NCI-H446 treated with DMSO at 0.1 percent for 48 hours (cell line): ENCODE measurements around the gene DOCK4.

Source experiments
- DNase-seq: peaks from one replicate; lab custom pipeline; 2025; lab: John Stamatoyannopoulos, UW

Gene DOCK4

DNA sequence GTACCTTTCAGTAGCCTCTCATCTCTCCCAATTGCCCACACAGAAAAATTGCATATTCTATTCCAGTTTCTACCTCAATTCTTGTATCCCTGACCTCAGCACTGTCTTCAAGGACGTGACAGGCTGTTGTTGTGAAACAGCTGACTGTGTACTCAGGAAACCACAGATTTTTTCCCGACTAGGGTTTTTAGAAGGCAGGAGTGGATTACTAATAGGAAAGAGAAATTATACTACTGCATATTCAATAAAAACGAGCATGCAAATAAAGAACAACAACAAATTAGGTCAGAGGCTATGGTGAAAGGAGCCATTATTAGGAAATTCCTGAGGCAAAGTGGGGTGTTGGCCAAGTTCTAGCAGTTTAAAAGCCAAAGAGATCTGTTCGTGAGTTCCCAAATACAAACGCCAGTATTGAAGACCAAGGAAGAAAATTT, 93.4 kb downstream of the DOCK4 start:
- no peak for DNase-seq

DNA sequence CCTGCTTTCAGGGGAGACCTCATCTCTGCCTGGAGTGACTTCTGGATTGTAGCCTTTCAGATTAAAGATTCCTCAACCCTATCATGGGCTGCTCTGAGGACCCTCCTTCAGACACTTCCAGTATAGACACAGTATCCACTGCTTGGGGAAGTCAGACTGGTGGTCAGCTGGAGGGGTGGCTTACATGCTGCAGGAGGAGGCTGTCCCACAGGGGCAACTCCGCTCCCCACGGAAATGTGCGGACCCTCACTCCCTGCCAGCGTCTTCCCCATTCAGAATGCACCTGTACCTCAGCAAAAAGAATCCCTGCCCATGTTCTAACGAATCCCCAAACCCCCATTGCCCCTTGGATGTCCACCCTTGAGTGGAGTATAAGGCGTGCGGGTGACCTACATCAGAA, 95.5 kb downstream of the DOCK4 start:
- no peak for DNase-seq

GRCh38 chr7:112110175-112110574, 96.0 kb downstream of the DOCK4 start:
- no peak for DNase-seq

GRCh38 chr7:112108981-112109380, 97.2 kb downstream of the DOCK4 start:
- DNase-seq, result no peak

- DNase-seq, result no peak
Observed at GRCh38 chr7:112105584-112106530, 100.3 kb downstream of the DOCK4 start.

- DNase-seq, result peak; percentile 85
Observed at GRCh38 chr7:112104120-112104519, 102.1 kb downstream of the DOCK4 start.

GRCh38 chr7:112103246-112103645, 103.0 kb downstream of the DOCK4 start:
- DNase-seq, result no peak

DNA sequence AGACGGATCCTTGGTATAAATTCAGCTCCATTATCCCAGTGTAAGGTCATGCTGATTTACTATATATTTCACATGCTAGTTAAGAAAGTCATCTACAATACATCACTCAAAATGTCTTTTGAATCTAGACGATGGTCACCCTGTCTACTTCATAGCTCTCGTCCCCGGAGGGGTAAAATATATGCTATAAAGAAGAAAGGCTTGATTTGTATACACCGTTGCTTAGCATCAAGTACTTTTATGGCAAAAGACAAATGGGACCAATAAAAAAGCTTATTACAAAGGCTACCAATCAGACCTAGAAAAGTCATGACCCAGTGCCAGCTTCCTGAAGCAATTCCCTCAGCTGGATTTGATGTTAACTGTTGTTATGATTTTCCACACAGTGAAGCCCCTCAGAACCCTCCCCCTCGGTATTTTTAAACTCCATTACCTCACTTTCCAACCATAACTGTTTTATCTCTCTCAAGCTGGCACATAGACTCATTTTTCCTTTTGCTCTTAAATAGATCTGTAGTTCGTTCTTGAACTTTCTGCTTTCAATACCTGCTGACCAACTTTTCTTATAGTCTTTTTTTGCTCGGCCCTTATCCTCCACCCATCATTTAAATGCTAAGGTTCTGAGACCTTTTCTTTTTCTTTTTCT, 104.9 kb downstream of the DOCK4 start:
- no peak for DNase-seq

GRCh38 chr7:112097524-112097923, 108.7 kb downstream of the DOCK4 start:
- no peak for DNase-seq

DNA sequence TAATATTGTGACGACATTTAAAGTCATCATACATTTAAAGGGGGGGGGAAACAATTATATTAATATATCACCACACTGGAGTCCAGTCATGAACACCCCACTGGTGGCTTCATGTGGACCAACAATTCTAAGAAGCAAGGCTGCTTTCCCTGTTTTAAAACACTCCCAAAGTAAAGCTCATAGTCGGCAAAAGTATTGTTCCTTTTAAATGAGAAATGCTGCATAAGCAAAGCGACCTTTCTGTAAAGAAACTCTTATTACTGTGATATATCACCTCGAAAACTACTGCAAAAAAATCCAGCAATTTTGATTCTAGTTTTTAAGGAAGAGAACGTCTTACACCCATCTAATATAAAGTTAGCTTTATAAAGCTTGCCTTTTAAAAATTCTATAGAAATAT, 112.8 kb downstream of the DOCK4 start:
- no peak for DNase-seq

GRCh38 chr7:112092709-112093395, 113.3 kb downstream of the DOCK4 start:
- no peak for DNase-seq

- no peak for DNase-seq
Observed at GRCh38 chr7:112092306-112092705, 113.9 kb downstream of the DOCK4 start.

DNA sequence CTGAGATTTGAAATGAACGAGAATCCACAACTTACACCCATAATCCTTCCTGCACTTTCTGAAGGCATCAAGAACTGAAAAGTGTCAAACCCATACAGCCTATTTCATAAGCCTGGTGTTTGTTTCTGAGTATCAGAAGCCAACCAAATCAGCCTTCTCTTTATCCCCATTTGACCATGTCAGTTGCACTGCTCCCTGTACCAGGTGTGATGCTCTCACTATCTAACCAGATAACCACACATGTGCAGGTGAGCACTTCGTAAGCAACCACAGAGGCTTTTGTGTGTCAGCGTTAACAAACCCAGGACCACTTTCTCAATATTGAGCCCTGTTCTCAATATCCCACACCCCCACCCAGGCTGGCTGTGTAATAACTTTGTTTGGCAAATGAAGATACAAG, 114.4 kb downstream of the DOCK4 start:
- DNase-seq, result no peak

DNA sequence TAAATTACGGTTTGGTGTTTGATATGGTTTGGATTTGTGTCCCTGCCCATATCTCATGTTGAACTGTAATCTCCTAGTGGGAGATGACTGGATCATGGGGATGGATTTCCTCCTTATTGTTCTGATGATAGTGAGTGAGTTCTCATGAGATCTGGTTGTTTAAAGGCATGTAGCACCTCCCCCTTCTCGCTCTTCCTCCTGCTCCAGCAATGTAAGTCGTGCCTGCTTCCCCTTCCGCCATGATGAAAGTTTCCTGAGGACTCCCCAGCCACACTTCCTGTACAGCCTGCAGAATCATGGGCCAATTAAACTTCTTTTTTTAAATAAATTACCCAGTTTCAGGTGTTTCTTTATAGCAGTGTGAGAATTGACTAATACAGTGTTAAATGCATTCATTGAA, 116.6 kb downstream of the DOCK4 start:
- no peak for DNase-seq

- DNase-seq, result no peak
Observed at GRCh38 chr7:112088484-112089016, 117.6 kb downstream of the DOCK4 start.

GRCh38 chr7:112086496-112087254, 119.5 kb downstream of the DOCK4 start:
- peak; percentile 17 for DNase-seq

- no peak for DNase-seq
Observed at GRCh38 chr7:112084520-112084971, 121.7 kb downstream of the DOCK4 start.

DNA sequence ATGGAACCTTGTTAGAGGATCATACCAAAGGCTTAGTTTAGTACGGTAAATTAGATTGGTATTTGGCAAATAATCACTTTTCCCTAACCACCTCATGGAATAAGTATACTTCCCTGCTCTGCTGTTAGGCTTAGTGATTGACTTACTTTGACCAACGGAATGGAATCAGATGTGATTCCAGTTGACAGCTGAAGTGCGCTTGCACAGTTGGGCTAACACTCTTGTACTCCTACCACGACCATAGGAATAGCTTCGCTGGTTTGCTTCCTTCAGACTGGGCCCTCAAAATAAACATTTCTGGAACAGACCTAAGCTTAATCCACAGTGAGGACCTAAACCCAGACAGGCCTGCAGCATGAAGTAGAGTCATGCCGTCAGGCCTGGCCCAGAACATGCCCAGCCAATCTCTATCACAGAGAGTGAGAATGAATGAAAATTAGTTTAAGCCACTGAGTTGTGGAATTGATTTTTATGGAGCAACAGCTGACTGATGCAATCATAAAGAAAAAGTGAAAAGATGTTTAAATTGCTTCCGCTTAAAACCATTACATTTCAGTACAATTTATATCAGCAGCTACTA, 122.3 kb downstream of the DOCK4 start:
- DNase-seq, result no peak

GRCh38 chr7:112082306-112082705, 123.9 kb downstream of the DOCK4 start:
- DNase-seq, result no peak

- DNase-seq, result no peak
Observed at GRCh38 chr7:112081778-112082177, 124.4 kb downstream of the DOCK4 start.

DNA sequence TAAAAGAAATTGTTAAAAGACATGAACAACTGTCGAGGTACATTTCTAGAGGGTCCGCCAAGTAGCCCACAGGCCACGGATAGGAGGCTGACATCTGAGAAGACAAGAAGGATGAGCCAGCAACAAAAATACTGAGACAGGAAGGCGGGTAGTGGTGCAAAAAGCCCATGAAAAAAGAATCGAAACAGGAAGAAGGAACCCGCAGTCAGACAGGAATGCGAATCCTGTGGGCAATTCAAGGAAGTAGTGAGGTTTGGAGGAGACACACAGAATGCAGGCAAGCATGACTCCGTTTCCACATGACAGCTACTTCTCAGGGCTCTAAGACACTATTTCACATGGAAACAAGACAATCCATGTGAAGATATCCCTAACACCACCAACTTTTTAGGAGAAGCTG, 125.2 kb downstream of the DOCK4 start:
- DNase-seq, result no peak
